ENCODE results near the gene KCND3.

GRCh38 chr1:111731956-111732355 lies 257.5 kb downstream of the KCND3 start:
- TF ChIP-seq, protein P1, sequence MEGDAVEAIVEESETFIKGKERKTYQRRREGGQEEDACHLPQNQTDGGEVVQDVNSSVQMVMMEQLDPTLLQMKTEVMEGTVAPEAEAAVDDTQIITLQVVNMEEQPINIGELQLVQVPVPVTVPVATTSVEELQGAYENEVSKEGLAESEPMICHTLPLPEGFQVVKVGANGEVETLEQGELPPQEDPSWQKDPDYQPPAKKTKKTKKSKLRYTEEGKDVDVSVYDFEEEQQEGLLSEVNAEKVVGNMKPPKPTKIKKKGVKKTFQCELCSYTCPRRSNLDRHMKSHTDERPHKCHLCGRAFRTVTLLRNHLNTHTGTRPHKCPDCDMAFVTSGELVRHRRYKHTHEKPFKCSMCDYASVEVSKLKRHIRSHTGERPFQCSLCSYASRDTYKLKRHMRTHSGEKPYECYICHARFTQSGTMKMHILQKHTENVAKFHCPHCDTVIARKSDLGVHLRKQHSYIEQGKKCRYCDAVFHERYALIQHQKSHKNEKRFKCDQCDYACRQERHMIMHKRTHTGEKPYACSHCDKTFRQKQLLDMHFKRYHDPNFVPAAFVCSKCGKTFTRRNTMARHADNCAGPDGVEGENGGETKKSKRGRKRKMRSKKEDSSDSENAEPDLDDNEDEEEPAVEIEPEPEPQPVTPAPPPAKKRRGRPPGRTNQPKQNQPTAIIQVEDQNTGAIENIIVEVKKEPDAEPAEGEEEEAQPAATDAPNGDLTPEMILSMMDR (IDR thresholded peaks at IDR 0.05; ENCODE audit: low read depth, low read length) = no peak
- no peak for TF ChIP-seq EZH2phosphoT487 (IDR thresholded peaks at IDR 0.05; ENCODE audit: low read depth)
